Caco-2 (cell line): ENCODE measurements around the gene RHBDF2. TPM values are rescaled to one million over a fixed set of nuclear protein-coding genes. Genes with fewer than 3 reads are reported as not detected.
A peak's percentile ranks its signal among the peaks of the same experiment; 100 is the strongest.
"Not testable (repeated sequence)": the region's sequence is repeated elsewhere in the genome, so short reads cannot be mapped to it uniquely, and the experiment has no call there.

ENCODE experiments used
- BruUV-seq: library from RNA; stranded (reverse); fragments of 400-500 nt; replicated peaks from 2 replicates; lab custom pipeline; 2021; lab: Mats Ljungman, UMichigan
- CTCF ChIA-PET: fragments of 300-600 bp; sonication (Branson Sonifier 250); formaldehyde crosslinking; loops from one replicate; lab custom pipeline; 2022; ENCODE audit warnings: antibody characterized with exemption; lab: Charles Lee
- POLR2A ChIA-PET: fragments of 300-600 bp; sonication (Branson Sonifier 250); formaldehyde crosslinking; loops from one replicate; lab custom pipeline; 2022; ENCODE audit warnings: antibody characterized with exemption; lab: Charles Lee
- DNase-seq, 2 experiments: peaks; one replicate each; pipeline versions ENCODE4 v3.0.0 to v3.0.0-alpha.2; 2020 to 2022
- H3K27me3 ChIP-seq: replicated peaks from 2 replicates; pipeline ENCODE4 v1.6.0; 2011; ENCODE audit warnings: low read length; ENCODE audit not compliant: control insufficient read depth, insufficient read depth
- H3K36me3 ChIP-seq: 2 replicates; pipeline ENCODE4 v1.5.1; 2011; ENCODE audit warnings: low read length; ENCODE audit not compliant: control insufficient read depth, insufficient read depth
- H3K4me1 ChIP-seq: fragments of 250-450 bp; sonication (Bioruptor Pico); 2 replicates; pipeline ENCODE4 v1.5.1; 2020; ENCODE audit warnings: mild to moderate bottlenecking
- H3K4me3 ChIP-seq: 2 replicates; pipeline ENCODE4 v1.5.1; 2011; ENCODE audit warnings: low read depth, mild to moderate bottlenecking, control low read depth, low read length
- H3K9me3 ChIP-seq: fragments of 250-450 bp; sonication (Bioruptor Pico); 2 replicates; pipeline ENCODE4 v1.5.1; 2020; ENCODE audit warnings: mild to moderate bottlenecking, moderate library complexity
- H3K27ac Mint-ChIP-seq: one replicate; pipeline ENCODE4 v1.8.0; 2022; ENCODE audit warnings: mixed read lengths; ENCODE audit not compliant: unreplicated experiment
- H3K27me3 Mint-ChIP-seq: one replicate; pipeline ENCODE4 v1.8.0; 2022; ENCODE audit warnings: mixed read lengths; ENCODE audit not compliant: insufficient read depth, unreplicated experiment
- H3K36me3 Mint-ChIP-seq: one replicate; pipeline ENCODE4 v1.8.0; 2022; ENCODE audit warnings: mild to moderate bottlenecking, mixed read lengths; ENCODE audit not compliant: insufficient read depth, unreplicated experiment
- H3K4me1 Mint-ChIP-seq: one replicate; pipeline ENCODE4 v1.8.0; 2022; ENCODE audit warnings: low read depth, mixed read lengths; ENCODE audit not compliant: unreplicated experiment
- H3K4me3 Mint-ChIP-seq: one replicate; pipeline ENCODE4 v1.8.0; 2022; ENCODE audit warnings: mild to moderate bottlenecking, moderate library complexity, mixed read lengths; ENCODE audit not compliant: unreplicated experiment
- H3K9me3 Mint-ChIP-seq: one replicate; pipeline ENCODE4 v1.8.0; 2022; ENCODE audit warnings: mixed read lengths; ENCODE audit not compliant: unreplicated experiment
- CTCF ChIP-seq, 2 experiments: fragments of 200-600 bp in 1 of 2; IDR thresholded peaks; 1 replicate in 1 of 2; 2 replicates in 1 of 2; pipeline versions ENCODE4 v1.5.1 to v1.8.0; 2011 to 2022; ENCODE audit warnings: antibody characterized with exemption in 1 of 2, control low read depth in 1 of 2, inconsistent platforms in 1 of 2, low read depth in 1 of 2, low read length in 1 of 2, mild to moderate bottlenecking in 1 of 2, moderate library complexity in 1 of 2; ENCODE audit not compliant: insufficient read depth in 1 of 2, severe bottlenecking in 1 of 2, unreplicated experiment in 1 of 2
- intact Hi-C: fragments of 100-400 bp; cut with micrococcal nuclease; formaldehyde crosslinking; loops from one replicate; pipeline ENCODE4 v1.10.0; 2022; ENCODE audit not compliant: unreplicated experiment
- total RNA-seq: library from RNA; stranded (reverse); gene quantifications from 2 replicates; pipeline ENCODE4 v1.2.3, GENCODE V29; 2022

RHBDF2 gene
- total RNA-seq, 1 experiment from 2014 or later, result 33.8 TPM

GRCh38 chr17:76515274-76515949 is 14.2 kb upstream of the RHBDF2 start:
- TF ChIP-seq CTCF (IDR thresholded peaks at IDR 0.05; ENCODE audit: insufficient read depth in 1 of 2, low read depth in 1 of 2, low read length in 1 of 2, severe bottlenecking in 1 of 2, unreplicated experiment in 1 of 2), result no peak
- H3K27me3 Mint-ChIP-seq, result no peaks in the 10 kb centered on the region
- no peak overlapping the region for H3K4me3 Mint-ChIP-seq
- no peak overlapping the region for H3K27ac Mint-ChIP-seq
- Histone ChIP-seq H3K9me3 (no peaks in the 10 kb centered on the region), H3K27me3 (no peaks in the 10 kb centered on the region), H3K4me1 (no peaks in the 10 kb centered on the region), H3K4me3 (no peak overlapping the region), H3K36me3 (no peaks in the 10 kb centered on the region)
- H3K4me1 Mint-ChIP-seq, result no peaks in the 10 kb centered on the region
- no peaks in the 10 kb centered on the region for H3K9me3 Mint-ChIP-seq
- intact Hi-C loops, result no loop called here
- POLR2A ChIA-PET, result interaction anchor here (0.7 kb wide), 1 partner anchor 30 kb away, joined by 7 read pairs; no protein-coding TSS in a partner anchor
- no peak for DNase-seq
- no TSS peak for BruUV-seq
- no peaks in the 10 kb centered on the region for H3K36me3 Mint-ChIP-seq
- CTCF ChIA-PET, result interaction anchor here (0.7 kb wide), 1 partner anchor 158 kb away, joined by 10 read pairs; no protein-coding TSS in a partner anchor

- H3K27me3 ChIP-seq, CTCF ChIA-PET, H3K4me1 ChIP-seq, DNase-seq, BruUV-seq, H3K9me3 Mint-ChIP-seq, H3K36me3 ChIP-seq, intact Hi-C loops, H3K4me1 Mint-ChIP-seq, H3K36me3 Mint-ChIP-seq, POLR2A ChIA-PET, H3K9me3 ChIP-seq, H3K27me3 Mint-ChIP-seq, H3K4me3 ChIP-seq, H3K4me3 Mint-ChIP-seq: not testable (repeated sequence)
- H3K27ac Mint-ChIP-seq, result peak overlapping the region; percentile 45
Measured at GRCh38 chr17:76514355-76514754, 13.1 kb upstream of the RHBDF2 start.

GRCh38 chr17:76513306-76513692 is 12.1 kb upstream of the RHBDF2 start:
- H3K36me3 ChIP-seq, result no peaks in the 10 kb centered on the region
- DNase-seq, result no peak
- H3K4me1 Mint-ChIP-seq, result no peaks in the 10 kb centered on the region
- no peak overlapping the region for H3K4me3 Mint-ChIP-seq
- H3K4me1 ChIP-seq, result no peaks in the 10 kb centered on the region
- H3K9me3 Mint-ChIP-seq, result no peaks in the 10 kb centered on the region
- no peaks in the 10 kb centered on the region for H3K36me3 Mint-ChIP-seq
- H3K27ac Mint-ChIP-seq, result no peak overlapping the region
- H3K27me3 Mint-ChIP-seq, result no peaks in the 10 kb centered on the region
- no peaks in the 10 kb centered on the region for H3K27me3 ChIP-seq
- no peak for TF ChIP-seq CTCF (IDR thresholded peaks at IDR 0.05; ENCODE audit: insufficient read depth in 1 of 2, low read depth in 1 of 2, low read length in 1 of 2, severe bottlenecking in 1 of 2, unreplicated experiment in 1 of 2)
- ChIA-PET POLR2A (no interaction called here), CTCF (no interaction called here)
- no peak overlapping the region for H3K4me3 ChIP-seq
- H3K9me3 ChIP-seq, result no peaks in the 10 kb centered on the region
- intact Hi-C loops, result no loop called here
- no TSS peak for BruUV-seq
